Tibial nerve (tissue), 4 donors: ENCODE data around the gene WDFY3.

Source experiments
- EP300 ChIP-seq, 2 donors: sonication (generic); formaldehyde crosslinking; IDR thresholded peaks; one replicate each; pipeline ENCODE4 v1.6.1; 2017; ENCODE audit warnings: antibody characterized with exemption in 2 of 2, mild to moderate bottlenecking in 1 of 2
- POLR2A ChIP-seq, 2 donors: fragments of 450-650 bp; IDR thresholded peaks; one replicate each; pipeline ENCODE4 v1.6.1; 2017; ENCODE audit warnings: antibody characterized with exemption in 2 of 2, mild to moderate bottlenecking in 2 of 2, moderate library complexity in 2 of 2
- TF ChIP-seq, protein P1 (sequence below), 5 experiments: fragments of 200-600 bp in 3 of 5; fragments of 450-650 bp in 2 of 5; sonication (generic) in 3 of 5; IDR thresholded peaks; one replicate each; pipeline ENCODE4 v1.5.1; 2016 to 2019; ENCODE audit warnings: antibody characterized with exemption in 5 of 5, mild to moderate bottlenecking in 3 of 5, moderate library complexity in 2 of 5

DNA sequence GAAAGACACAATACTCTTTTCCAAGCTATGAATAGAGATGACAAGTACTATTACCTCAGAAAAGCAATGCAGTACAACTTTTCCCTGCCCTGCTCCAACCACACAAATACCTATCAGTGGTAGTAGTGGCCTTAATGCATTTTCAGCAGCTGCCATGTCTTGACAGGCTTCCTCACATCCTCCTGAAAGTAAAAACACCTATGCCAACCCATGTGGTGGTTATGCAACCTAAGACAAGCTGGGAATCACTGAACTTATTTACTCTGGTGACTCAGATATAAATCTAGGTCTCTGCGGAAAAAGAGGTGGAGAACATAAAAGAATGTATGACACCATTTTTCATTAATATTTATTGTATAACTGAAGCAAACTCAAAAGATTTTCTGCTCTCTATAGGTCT is 14.5 kb downstream of the WDFY3 start:
- TF ChIP-seq, protein P1, sequence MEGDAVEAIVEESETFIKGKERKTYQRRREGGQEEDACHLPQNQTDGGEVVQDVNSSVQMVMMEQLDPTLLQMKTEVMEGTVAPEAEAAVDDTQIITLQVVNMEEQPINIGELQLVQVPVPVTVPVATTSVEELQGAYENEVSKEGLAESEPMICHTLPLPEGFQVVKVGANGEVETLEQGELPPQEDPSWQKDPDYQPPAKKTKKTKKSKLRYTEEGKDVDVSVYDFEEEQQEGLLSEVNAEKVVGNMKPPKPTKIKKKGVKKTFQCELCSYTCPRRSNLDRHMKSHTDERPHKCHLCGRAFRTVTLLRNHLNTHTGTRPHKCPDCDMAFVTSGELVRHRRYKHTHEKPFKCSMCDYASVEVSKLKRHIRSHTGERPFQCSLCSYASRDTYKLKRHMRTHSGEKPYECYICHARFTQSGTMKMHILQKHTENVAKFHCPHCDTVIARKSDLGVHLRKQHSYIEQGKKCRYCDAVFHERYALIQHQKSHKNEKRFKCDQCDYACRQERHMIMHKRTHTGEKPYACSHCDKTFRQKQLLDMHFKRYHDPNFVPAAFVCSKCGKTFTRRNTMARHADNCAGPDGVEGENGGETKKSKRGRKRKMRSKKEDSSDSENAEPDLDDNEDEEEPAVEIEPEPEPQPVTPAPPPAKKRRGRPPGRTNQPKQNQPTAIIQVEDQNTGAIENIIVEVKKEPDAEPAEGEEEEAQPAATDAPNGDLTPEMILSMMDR (IDR thresholded peaks at IDR 0.05): no peak
- no peak for TF ChIP-seq POLR2A (IDR thresholded peaks at IDR 0.05)
- TF ChIP-seq EP300 (IDR thresholded peaks at IDR 0.05): no peak
